Measurements from ENCODE around the gene ENOSF1. TPM values are rescaled to one million over a fixed set of nuclear protein-coding genes. Genes with fewer than 3 reads are reported as not detected.
A peak's percentile ranks its signal among the peaks of the same experiment; 100 is the strongest.

The ENOSF1 gene
- total and polyA plus RNA-seq, 2 of the 13 experiments (the other 11 are each of a cell fraction or from before 2014, with no cell fraction given), result 37.6 to 40.1 TPM

DNA sequence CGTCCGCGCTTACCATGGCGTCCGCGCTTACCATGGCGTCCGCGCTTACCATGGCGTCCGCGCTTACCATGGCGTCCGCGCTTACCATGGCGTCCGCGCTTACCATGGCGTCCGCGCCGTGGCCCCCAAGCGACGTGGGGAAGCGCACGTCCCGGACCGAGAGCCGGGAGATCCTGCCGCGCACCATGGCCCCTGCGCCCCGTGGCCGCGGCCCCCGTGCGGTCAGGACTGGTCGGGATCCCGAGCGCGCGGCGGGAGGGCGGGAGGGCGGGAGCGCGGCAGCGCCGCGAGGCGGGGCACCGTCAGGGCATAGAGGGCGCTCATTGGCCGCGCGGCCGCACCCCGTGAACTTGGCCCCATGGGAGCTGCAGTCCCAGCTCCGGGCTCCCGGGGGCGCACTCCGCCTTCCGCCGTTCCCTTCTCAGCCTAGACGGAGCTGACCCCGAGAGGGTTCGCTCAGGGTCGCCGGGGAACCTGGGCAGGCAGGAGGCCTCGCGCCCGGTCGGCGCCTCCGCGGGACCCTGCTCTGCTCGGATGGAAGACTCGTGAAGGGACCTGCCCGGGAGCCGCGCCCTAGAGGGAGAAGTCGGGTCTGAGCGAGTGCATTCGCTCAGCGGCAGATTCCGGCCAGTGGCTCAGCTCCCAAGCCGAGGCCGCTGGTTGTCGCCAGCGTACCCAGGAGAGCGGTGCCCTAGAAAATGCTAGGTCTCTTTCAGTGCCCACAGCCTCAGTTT lies at the start of gene ENOSF1 (continued):
- TF ChIP-seq HMGXB3 (CRISPR knock-in tag; IDR thresholded peaks at IDR 0.05; ENCODE audit: borderline replicate concordance) (no peak), ZNF225 (CRISPR knock-in tag; IDR thresholded peaks at IDR 0.05) (no peak), TEAD2 (CRISPR knock-in tag; IDR thresholded peaks at IDR 0.05) (no peak), CREB1 (IDR thresholded peaks at IDR 0.05) (no peak), CREB1 (CRISPR knock-in tag; IDR thresholded peaks at IDR 0.05) (no peak), ZNF205 (CRISPR knock-in tag; IDR thresholded peaks at IDR 0.05) (no peak), ZBTB3 (CRISPR knock-in tag; IDR thresholded peaks at IDR 0.05; ENCODE audit: borderline replicate concordance, low read depth) (no peak), RARA (CRISPR knock-in tag; IDR thresholded peaks at IDR 0.05) (0 out of 2 replicates have a peak, but pooled peaks have one; percentile 18), TCF7 (IDR thresholded peaks at IDR 0.05; ENCODE audit: low read depth) (no peak), SATB2 (CRISPR knock-in tag; IDR thresholded peaks at IDR 0.05) (no peak), JARID2 (CRISPR knock-in tag; IDR thresholded peaks at IDR 0.05; ENCODE audit: insufficient replicate concordance) (no peak), RFXAP (CRISPR knock-in tag; IDR thresholded peaks at IDR 0.05; ENCODE audit: borderline replicate concordance) (no peak), NFKB2 (CRISPR knock-in tag; IDR thresholded peaks at IDR 0.05; ENCODE audit: borderline replicate concordance) (no peak), ZNF841 (CRISPR knock-in tag; IDR thresholded peaks at IDR 0.05; ENCODE audit: borderline replicate concordance) (no peak), HNRNPLL (IDR thresholded peaks at IDR 0.05; ENCODE audit: low read depth, low read length, poor library complexity, severe bottlenecking) (peak; percentile 50), SNAPC2 (CRISPR knock-in tag; IDR thresholded peaks at IDR 0.05) (peak; percentile 54; the same call in 1 of the 2 replicates), ZNF577 (CRISPR knock-in tag; IDR thresholded peaks at IDR 0.05; ENCODE audit: borderline replicate concordance, low read depth) (no peak), REL (CRISPR knock-in tag; conservative IDR thresholded peaks at IDR 0.05) (no peak), NPAS2 (CRISPR knock-in tag; IDR thresholded peaks at IDR 0.05; ENCODE audit: borderline replicate concordance) (no peak), HCFC1 (IDR thresholded peaks at IDR 0.05; ENCODE audit: low read depth, low read length) (no peak)
- TF ChIP-seq, protein P1, sequence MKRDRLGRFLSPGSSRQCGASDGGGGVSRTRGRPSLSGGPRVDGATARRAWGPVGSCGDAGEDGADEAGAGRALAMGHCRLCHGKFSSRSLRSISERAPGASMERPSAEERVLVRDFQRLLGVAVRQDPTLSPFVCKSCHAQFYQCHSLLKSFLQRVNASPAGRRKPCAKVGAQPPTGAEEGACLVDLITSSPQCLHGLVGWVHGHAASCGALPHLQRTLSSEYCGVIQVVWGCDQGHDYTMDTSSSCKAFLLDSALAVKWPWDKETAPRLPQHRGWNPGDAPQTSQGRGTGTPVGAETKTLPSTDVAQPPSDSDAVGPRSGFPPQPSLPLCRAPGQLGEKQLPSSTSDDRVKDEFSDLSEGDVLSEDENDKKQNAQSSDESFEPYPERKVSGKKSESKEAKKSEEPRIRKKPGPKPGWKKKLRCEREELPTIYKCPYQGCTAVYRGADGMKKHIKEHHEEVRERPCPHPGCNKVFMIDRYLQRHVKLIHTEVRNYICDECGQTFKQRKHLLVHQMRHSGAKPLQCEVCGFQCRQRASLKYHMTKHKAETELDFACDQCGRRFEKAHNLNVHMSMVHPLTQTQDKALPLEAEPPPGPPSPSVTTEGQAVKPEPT (CRISPR knock-in tag; IDR thresholded peaks at IDR 0.05; ENCODE audit: low read depth), result no peak; the same call in 1 of the 2 replicates
- TF ChIP-seq, protein P2, sequence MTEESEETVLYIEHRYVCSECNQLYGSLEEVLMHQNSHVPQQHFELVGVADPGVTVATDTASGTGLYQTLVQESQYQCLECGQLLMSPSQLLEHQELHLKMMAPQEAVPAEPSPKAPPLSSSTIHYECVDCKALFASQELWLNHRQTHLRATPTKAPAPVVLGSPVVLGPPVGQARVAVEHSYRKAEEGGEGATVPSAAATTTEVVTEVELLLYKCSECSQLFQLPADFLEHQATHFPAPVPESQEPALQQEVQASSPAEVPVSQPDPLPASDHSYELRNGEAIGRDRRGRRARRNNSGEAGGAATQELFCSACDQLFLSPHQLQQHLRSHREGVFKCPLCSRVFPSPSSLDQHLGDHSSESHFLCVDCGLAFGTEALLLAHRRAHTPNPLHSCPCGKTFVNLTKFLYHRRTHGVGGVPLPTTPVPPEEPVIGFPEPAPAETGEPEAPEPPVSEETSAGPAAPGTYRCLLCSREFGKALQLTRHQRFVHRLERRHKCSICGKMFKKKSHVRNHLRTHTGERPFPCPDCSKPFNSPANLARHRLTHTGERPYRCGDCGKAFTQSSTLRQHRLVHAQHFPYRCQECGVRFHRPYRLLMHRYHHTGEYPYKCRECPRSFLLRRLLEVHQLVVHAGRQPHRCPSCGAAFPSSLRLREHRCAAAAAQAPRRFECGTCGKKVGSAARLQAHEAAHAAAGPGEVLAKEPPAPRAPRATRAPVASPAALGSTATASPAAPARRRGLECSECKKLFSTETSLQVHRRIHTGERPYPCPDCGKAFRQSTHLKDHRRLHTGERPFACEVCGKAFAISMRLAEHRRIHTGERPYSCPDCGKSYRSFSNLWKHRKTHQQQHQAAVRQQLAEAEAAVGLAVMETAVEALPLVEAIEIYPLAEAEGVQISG (CRISPR knock-in tag; IDR thresholded peaks at IDR 0.05), result no peak

Measured in HepG2 (cell line).